CD14-positive monocyte (primary cell): ENCODE data around the gene PLA2G2C. TPM values are rescaled to one million over a fixed set of nuclear protein-coding genes. Genes with fewer than 3 reads are reported as not detected.

Source experiments
- DNase-seq, 3 donors: peaks; one replicate each; pipeline ENCODE4 v3.0.0-alpha.2; 2011 to 2022
- H2AFZ ChIP-seq: 2 replicates; pipeline ENCODE4 v1.6.0; 2012; ENCODE audit warnings: mild to moderate bottlenecking, low read depth, low read length, inconsistent platforms; ENCODE audit not compliant: insufficient read depth, poor library complexity, severe bottlenecking
- H3K27ac ChIP-seq, 2 donors: 1 replicate in 1 of 2; 2 replicates in 1 of 2; pipeline ENCODE4 v1.5.1; 2012 to 2013; ENCODE audit warnings: low read length in 2 of 2, control low read depth in 1 of 2, inconsistent platforms in 1 of 2, low read depth in 1 of 2, mild to moderate bottlenecking in 1 of 2
- H3K27me3 ChIP-seq, 2 donors: one replicate each; pipeline versions ENCODE4 v1.6.0 to v1.6.1; 2011 to 2013; ENCODE audit warnings: low read length in 2 of 2; ENCODE audit not compliant: control insufficient read depth in 2 of 2, insufficient read depth in 2 of 2
- H3K36me3 ChIP-seq, 2 donors: replicated peaks in 1 of 2; 1 replicate in 1 of 2; 2 replicates in 1 of 2; pipeline versions ENCODE4 v1.5.1 to v1.6.1; 2012 to 2013; ENCODE audit warnings: low read length in 2 of 2, control low read depth in 1 of 2, inconsistent platforms in 1 of 2, mild to moderate bottlenecking in 1 of 2; ENCODE audit not compliant: insufficient read depth in 2 of 2, control insufficient read depth in 1 of 2
- H3K4me1 ChIP-seq, 2 donors: 1 replicate in 1 of 2; 2 replicates in 1 of 2; pipeline versions ENCODE4 v1.5.1 to v1.6.1; 2012 to 2013; ENCODE audit warnings: low read length in 2 of 2, control low read depth in 1 of 2, inconsistent platforms in 1 of 2, mild to moderate bottlenecking in 1 of 2, moderate library complexity in 1 of 2; ENCODE audit not compliant: insufficient read depth in 2 of 2, control insufficient read depth in 1 of 2
- H3K4me2 ChIP-seq: replicated peaks from 2 replicates; pipeline ENCODE3; 2012; ENCODE audit warnings: low read length, moderate library complexity, mild to moderate bottlenecking; ENCODE audit not compliant: poor library complexity, severe bottlenecking; ENCODE audit errors: extremely low read depth
- H3K4me3 ChIP-seq, 3 experiments: fragments of 200-600 bp in 1 of 3; sonication (generic) in 1 of 3; replicated peaks in 1 of 3; 1 replicate in 2 of 3; 2 replicates in 1 of 3; pipeline ENCODE4 v1.5.1; 2011 to 2013; ENCODE audit warnings: low read length in 3 of 3, mild to moderate bottlenecking in 3 of 3, control low read depth in 2 of 3, low read depth in 2 of 3, inconsistent platforms in 1 of 3, moderate library complexity in 1 of 3
- H3K79me2 ChIP-seq: 2 replicates; pipeline ENCODE4 v1.6.0; 2012; ENCODE audit warnings: mild to moderate bottlenecking, control low read depth, inconsistent platforms, low read length, moderate library complexity; ENCODE audit not compliant: insufficient read depth
- H3K9ac ChIP-seq: 2 replicates; pipeline ENCODE4 v1.6.0; 2017; ENCODE audit warnings: low read length, mild to moderate bottlenecking; ENCODE audit not compliant: insufficient read depth, poor library complexity, severe bottlenecking
- H3K9me3 ChIP-seq, 2 donors: replicated peaks in 1 of 2; 1 replicate in 1 of 2; 2 replicates in 1 of 2; pipeline versions ENCODE4 v1.5.1 to v1.6.1; 2012 to 2013; ENCODE audit warnings: low read length in 2 of 2, control low read depth in 1 of 2; ENCODE audit not compliant: control insufficient read depth in 1 of 2, insufficient read depth in 1 of 2
- H4K20me1 ChIP-seq: 2 replicates; pipeline ENCODE4 v1.6.0; 2012; ENCODE audit warnings: mild to moderate bottlenecking, low read length, control low read depth, moderate library complexity; ENCODE audit not compliant: insufficient read depth
- H3K27ac Mint-ChIP-seq, 7 donors: one replicate each; pipeline ENCODE4 v1.8.0; 2020; ENCODE audit warnings: mild to moderate bottlenecking in 7 of 7, mixed read lengths in 7 of 7, moderate library complexity in 6 of 7, inconsistent platforms in 2 of 7
- H3K27me3 Mint-ChIP-seq, 3 donors: one replicate each; pipeline ENCODE4 v1.8.0; 2021 to 2022; ENCODE audit warnings: low read depth in 3 of 3, mild to moderate bottlenecking in 3 of 3, mixed read lengths in 3 of 3, moderate library complexity in 3 of 3, inconsistent platforms in 1 of 3
- H3K36me3 Mint-ChIP-seq, 2 donors: one replicate each; pipeline ENCODE4 v1.8.0; 2020; ENCODE audit warnings: mixed read lengths in 2 of 2, inconsistent platforms in 1 of 2, mild to moderate bottlenecking in 1 of 2
- H3K4me1 Mint-ChIP-seq: one replicate; pipeline ENCODE4 v1.8.0; 2020; ENCODE audit warnings: mild to moderate bottlenecking, mixed read lengths
- H3K4me3 Mint-ChIP-seq, 2 donors: one replicate each; pipeline ENCODE4 v1.8.0; 2020; ENCODE audit warnings: mild to moderate bottlenecking in 2 of 2, mixed read lengths in 2 of 2, moderate library complexity in 1 of 2
- H3K9me3 Mint-ChIP-seq, 7 donors: one replicate each; pipeline ENCODE4 v1.8.0; 2020 to 2022; ENCODE audit warnings: mixed read lengths in 7 of 7, mild to moderate bottlenecking in 6 of 7, moderate library complexity in 6 of 7, inconsistent platforms in 2 of 7
- WGBS: methylation state at CpG from one replicate; pipeline ENCODE4 v1.1.5; 2013; ENCODE audit warnings: missing lambda C conversion rate; ENCODE audit not compliant: insufficient coverage; 5-methylcytosine and 5-hydroxymethylcytosine counted together
- intact Hi-C, 2 donors: fragments of 100-400 bp; cut with micrococcal nuclease; formaldehyde crosslinking; loops; one replicate each; pipeline versions ENCODE4 v1.15.0 to v1.15.1; 2023
- polyA plus RNA-seq, 3 donors: library from polyadenylated mRNA; depleted of rRNA in 1 of 3; unstranded in 2 of 3; stranded (reverse) in 1 of 3; fragments of 300-500 nt in 2 of 3; fragments of >200 nt in 1 of 3; fragmentation: Illumina TruSeq in 2 of 3; gene quantifications; 1 replicate in 2 of 3; 2 replicates in 1 of 3; pipeline ENCODE4 v1.2.3, GENCODE V29; 2012 to 2021
- TF ChIP-seq, protein P1 (sequence below): fragments of 200-600 bp; IDR thresholded peaks from one replicate; pipeline ENCODE4 v1.8.0; 2022; ENCODE audit warnings: antibody characterized with exemption, mild to moderate bottlenecking

The PLA2G2C gene
- polyA plus RNA-seq, 3 donors: 0.07 to 0.40 TPM; not detected in 1

GRCh38 chr1:20194757-20195461, 8.6 kb upstream of the PLA2G2C start:
- no peaks in the 10 kb centered on the region for H3K4me1 ChIP-seq
- no peak overlapping the region for H3K27ac ChIP-seq
- peak; percentile 11 to 32 (median 18) for DNase-seq
- H3K4me3 ChIP-seq: no peak overlapping the region
- peaks cover 3 to 5% of the 10 kb centered on the region in 2 donors for H3K27me3 ChIP-seq
- H3K9ac ChIP-seq: no peak overlapping the region
- Mint-ChIP-seq H3K4me1 (peaks cover 3% of the 10 kb centered on the region), H3K27ac (no peak overlapping the region), H3K4me3 (peak overlapping the region in 1 of 2 donors; percentile 9), H3K36me3 (no peaks in the 10 kb centered on the region), H3K9me3 (peaks cover 0 to 2% (median 0%) of the 10 kb centered on the region in 7 donors), H3K27me3 (peaks cover 21 to 36% (median 33%) of the 10 kb centered on the region in 3 donors)
- no peaks in the 10 kb centered on the region for H3K36me3 ChIP-seq
- H3K9me3 ChIP-seq: no peaks in the 10 kb centered on the region
- no peak overlapping the region for H2AFZ ChIP-seq
- H3K4me2 ChIP-seq: no peak overlapping the region
- no peaks in the 10 kb centered on the region for H4K20me1 ChIP-seq
- TF ChIP-seq, protein P1, sequence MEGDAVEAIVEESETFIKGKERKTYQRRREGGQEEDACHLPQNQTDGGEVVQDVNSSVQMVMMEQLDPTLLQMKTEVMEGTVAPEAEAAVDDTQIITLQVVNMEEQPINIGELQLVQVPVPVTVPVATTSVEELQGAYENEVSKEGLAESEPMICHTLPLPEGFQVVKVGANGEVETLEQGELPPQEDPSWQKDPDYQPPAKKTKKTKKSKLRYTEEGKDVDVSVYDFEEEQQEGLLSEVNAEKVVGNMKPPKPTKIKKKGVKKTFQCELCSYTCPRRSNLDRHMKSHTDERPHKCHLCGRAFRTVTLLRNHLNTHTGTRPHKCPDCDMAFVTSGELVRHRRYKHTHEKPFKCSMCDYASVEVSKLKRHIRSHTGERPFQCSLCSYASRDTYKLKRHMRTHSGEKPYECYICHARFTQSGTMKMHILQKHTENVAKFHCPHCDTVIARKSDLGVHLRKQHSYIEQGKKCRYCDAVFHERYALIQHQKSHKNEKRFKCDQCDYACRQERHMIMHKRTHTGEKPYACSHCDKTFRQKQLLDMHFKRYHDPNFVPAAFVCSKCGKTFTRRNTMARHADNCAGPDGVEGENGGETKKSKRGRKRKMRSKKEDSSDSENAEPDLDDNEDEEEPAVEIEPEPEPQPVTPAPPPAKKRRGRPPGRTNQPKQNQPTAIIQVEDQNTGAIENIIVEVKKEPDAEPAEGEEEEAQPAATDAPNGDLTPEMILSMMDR: peak; percentile 76
- H3K79me2 ChIP-seq: no peaks in the 10 kb centered on the region
- 15% methylated on average over 10 of the region's 15 CpGs for WGBS
- intact Hi-C loops: loop anchor here (2.0 to 5.0 kb wide), 3 partner anchors 93 to 276 kb away; partner anchors contain the start of gene PLA2G2E (in 1 of the 2)

DNA sequence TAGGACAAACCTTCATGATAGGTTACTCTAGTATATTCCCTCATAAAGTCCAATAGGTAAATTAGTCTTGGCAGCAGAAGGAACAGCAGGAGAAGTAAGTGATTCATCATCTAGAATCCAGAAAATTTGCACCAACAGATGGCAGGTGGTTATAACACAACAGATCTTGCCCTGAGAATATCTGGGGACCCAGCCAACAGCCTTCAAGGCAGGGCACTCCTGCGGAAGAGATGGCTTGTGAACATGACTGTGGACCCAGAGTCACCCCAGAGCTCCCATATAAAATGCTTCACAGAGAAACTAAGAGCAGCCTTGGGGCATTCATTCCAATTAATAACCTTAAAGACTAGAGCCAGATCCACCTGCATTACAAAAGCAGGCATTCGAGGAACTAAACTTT, 7.9 kb upstream of the PLA2G2C start:
- H3K9ac ChIP-seq: no peak overlapping the region
- no peaks in the 10 kb centered on the region for H3K36me3 ChIP-seq
- no peak overlapping the region for H3K27ac ChIP-seq
- no peaks in the 10 kb centered on the region for H3K36me3 Mint-ChIP-seq
- peaks cover 3% of the 10 kb centered on the region for H3K4me1 Mint-ChIP-seq
- H3K4me2 ChIP-seq: no peak overlapping the region
- no peaks in the 10 kb centered on the region for H4K20me1 ChIP-seq
- no peaks in the 10 kb centered on the region for H3K79me2 ChIP-seq
- peaks cover 20 to 38% (median 38%) of the 10 kb centered on the region in 3 donors for H3K27me3 Mint-ChIP-seq
- H3K27ac Mint-ChIP-seq: no peak overlapping the region
- 92% methylated on average over 2 of the region's 2 CpGs for WGBS
- peaks cover 3 to 6% of the 10 kb centered on the region in 2 donors for H3K27me3 ChIP-seq
- H3K9me3 Mint-ChIP-seq: no peaks in the 10 kb centered on the region
- TF ChIP-seq, protein P1: no peak
- H2AFZ ChIP-seq: no peak overlapping the region
- DNase-seq: no peak
- no peak overlapping the region for H3K4me3 ChIP-seq
- H3K9me3 ChIP-seq: no peaks in the 10 kb centered on the region
- intact Hi-C loops: loop anchor here (2.0 to 5.0 kb wide), 3 partner anchors 92 to 275 kb away; partner anchors contain the start of gene PLA2G2E (in 1 of the 2)
- no peaks in the 10 kb centered on the region for H3K4me1 ChIP-seq
- no peak overlapping the region for H3K4me3 Mint-ChIP-seq
